Activated CD4-positive, alpha-beta memory T cell treated with anti-CD3 and anti-CD28 coated beads for 36 hours (primary cell): Measurements from ENCODE around the gene JADE2. TPM values are rescaled to one million over a fixed set of nuclear protein-coding genes. Genes with fewer than 3 reads are reported as not detected.
"Not testable (repeated sequence)": the region's sequence is repeated elsewhere in the genome, so short reads cannot be mapped to it uniquely, and the experiment has no call there.

Experiments used
- CTCF ChIA-PET: fragments of 350-600 bp; sonication (Branson Sonifier 250); formaldehyde crosslinking; loops from one replicate; lab custom pipeline; 2021; ENCODE audit warnings: antibody characterized with exemption, inconsistent platforms; lab: Charles Lee
- POLR2A ChIA-PET: fragments of 350-600 bp; sonication (Branson Sonifier 250); formaldehyde crosslinking; loops from one replicate; lab custom pipeline; 2021; ENCODE audit warnings: antibody characterized with exemption; lab: Charles Lee
- DNase-seq: peaks from one replicate; pipeline ENCODE4 v3.0.0-alpha.2; 2020
- H3K27ac Mint-ChIP-seq: one replicate; pipeline ENCODE4 v1.8.0; 2021; ENCODE audit warnings: mixed read lengths
- H3K27me3 Mint-ChIP-seq: one replicate; pipeline ENCODE4 v1.8.0; 2021; ENCODE audit warnings: mixed read lengths
- H3K36me3 Mint-ChIP-seq: one replicate; pipeline ENCODE4 v1.8.0; 2021; ENCODE audit warnings: mixed read lengths
- H3K4me1 Mint-ChIP-seq: one replicate; pipeline ENCODE4 v1.8.0; 2021; ENCODE audit warnings: low read depth, mixed read lengths
- H3K4me3 Mint-ChIP-seq: one replicate; pipeline ENCODE4 v1.8.0; 2021; ENCODE audit warnings: mild to moderate bottlenecking, mixed read lengths
- H3K9me3 Mint-ChIP-seq: one replicate; pipeline ENCODE4 v1.8.0; 2021; ENCODE audit warnings: mixed read lengths
- intact Hi-C: fragments of 100-400 bp; cut with micrococcal nuclease; formaldehyde crosslinking; loops from one replicate; pipeline ENCODE4 v1.15.1; 2023
- total RNA-seq, 2 experiments: library from RNA; stranded (reverse); gene quantifications; one replicate each; pipeline ENCODE4 v1.2.3, GENCODE V29; 2021

JADE2 gene
- total RNA-seq, 2 experiments from 2014 or later, result 79.4 to 81.6 TPM

DNA sequence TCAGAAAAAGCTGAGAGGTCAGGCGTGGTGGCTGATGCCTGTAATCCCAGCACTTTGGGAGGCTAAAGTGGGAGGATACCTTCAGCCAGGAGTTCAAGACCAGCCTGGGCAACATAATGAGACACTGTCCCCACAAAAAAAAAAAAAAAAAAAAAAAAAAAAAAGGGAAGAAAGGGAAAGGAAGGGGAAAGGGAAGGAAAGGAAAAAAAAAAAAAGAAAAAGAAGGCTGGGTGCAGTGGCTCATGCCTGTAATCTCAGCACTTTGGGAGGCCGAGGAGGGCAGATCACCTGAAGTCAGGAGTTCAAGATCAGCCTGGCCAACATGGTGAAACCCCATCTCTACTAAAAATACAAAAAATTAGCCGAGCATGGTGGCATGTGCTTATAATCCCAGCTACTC, 74.3 kb downstream of the JADE2 start:
- not testable (repeated sequence) for H3K27me3 Mint-ChIP-seq

GRCh38 chr5:134600600-134600999, 75.1 kb downstream of the JADE2 start:
- no peaks in the 10 kb centered on the region for H3K27me3 Mint-ChIP-seq
- peaks cover 12% of the 10 kb centered on the region for H3K36me3 Mint-ChIP-seq
- POLR2A ChIA-PET, result no interaction called here
- H3K9me3 Mint-ChIP-seq, result no peaks in the 10 kb centered on the region
- no peak overlapping the region for H3K4me3 Mint-ChIP-seq
- intact Hi-C loops, result loop anchor here (10.0 kb wide), 1 partner anchor 304 kb away; the partner anchor contains the start of gene PCBD2
- H3K4me1 Mint-ChIP-seq, result peaks cover 47% of the 10 kb centered on the region
- CTCF ChIA-PET, result interaction anchor here (6.2 kb wide), 1 partner anchor 13 kb away, joined by 37 read pairs; no protein-coding TSS in a partner anchor
- DNase-seq, result no peak
- no peak overlapping the region for H3K27ac Mint-ChIP-seq

More for the DNA sequence above, 74.3 kb downstream of the JADE2 start:
- peaks cover 49% of the 10 kb centered on the region for H3K4me1 Mint-ChIP-seq
- intact Hi-C loops, result loop anchor here (10.0 kb wide), 1 partner anchor 305 kb away; the partner anchor contains the start of gene PCBD2
- DNase-seq, H3K4me3 Mint-ChIP-seq, POLR2A ChIA-PET, H3K36me3 Mint-ChIP-seq, H3K9me3 Mint-ChIP-seq, H3K27ac Mint-ChIP-seq: not testable (repeated sequence)
- CTCF ChIA-PET, result interaction anchor here (6.2 kb wide), 1 partner anchor 12 kb away, joined by 37 read pairs; no protein-coding TSS in a partner anchor

DNA sequence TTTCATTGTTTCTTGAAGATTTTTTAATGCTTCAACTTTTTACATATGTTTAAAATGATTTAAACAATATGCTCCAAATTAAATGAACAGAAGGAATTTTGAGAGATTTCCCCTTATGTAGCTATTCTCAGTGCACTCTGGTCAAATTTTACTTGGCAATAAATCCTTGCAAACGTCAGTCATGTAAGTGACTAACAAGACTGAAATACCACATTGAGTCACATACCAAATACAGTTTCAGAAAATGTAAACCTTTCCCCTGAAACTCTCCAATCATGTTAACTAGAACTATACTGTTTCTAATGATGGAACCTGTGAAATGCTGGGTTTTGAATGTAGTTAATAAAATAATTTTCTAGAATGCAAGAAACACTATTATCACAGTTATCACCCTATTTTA, 77.6 kb downstream of the JADE2 start:
- DNase-seq, result no peak
- Mint-ChIP-seq H3K4me3 (no peak overlapping the region), H3K9me3 (no peaks in the 10 kb centered on the region), H3K27ac (peak overlapping the region; percentile 45), H3K4me1 (peaks cover 58% of the 10 kb centered on the region), H3K27me3 (no peaks in the 10 kb centered on the region), H3K36me3 (peaks cover 29% of the 10 kb centered on the region)
- intact Hi-C loops, result loop anchor here (1.0 to 10.0 kb wide), 4 partner anchors 8 to 302 kb away; partner anchors contain the start of genes PCBD2 and SEC24A
- CTCF ChIA-PET, result interaction anchor here (1.2 to 5.3 kb wide), 3 partner anchors 16 to 40 kb away, joined by 3 to 39 read pairs (median 4); no protein-coding TSS in a partner anchor
- POLR2A ChIA-PET, result interaction anchor here (1.9 kb wide), 1 partner anchor 377 kb away, joined by 4 read pairs; the partner anchor contains the start of gene PPP2CA

- peaks cover 75% of the 10 kb centered on the region for H3K4me1 Mint-ChIP-seq
- no peak overlapping the region for H3K4me3 Mint-ChIP-seq
- intact Hi-C loops, result loop anchor here (1.0 to 10.0 kb wide), 4 partner anchors 9 to 378 kb away; partner anchors contain the start of genes PCBD2 and PPP2CA
- H3K9me3 Mint-ChIP-seq, result no peaks in the 10 kb centered on the region
- no peaks in the 10 kb centered on the region for H3K27me3 Mint-ChIP-seq
- peak overlapping the region; percentile 71 for H3K27ac Mint-ChIP-seq
- CTCF ChIA-PET, result interaction anchor here (5.3 kb wide), 1 partner anchor 18 kb away, joined by 39 read pairs; no protein-coding TSS in a partner anchor
- DNase-seq, result no peak
- POLR2A ChIA-PET, result interaction anchor here (0.9 to 1.2 kb wide), 4 partner anchors 30 to 315 kb away, joined by 3 to 4 read pairs (median 4); partner anchors contain the start of genes CAMLG and SEC24A
- H3K36me3 Mint-ChIP-seq, result peaks cover 40% of the 10 kb centered on the region
Observed at GRCh38 chr5:134604908-134605307, 79.4 kb downstream of the JADE2 start.

- no peak for DNase-seq
- Mint-ChIP-seq H3K4me3 (no peak overlapping the region), H3K9me3 (no peaks in the 10 kb centered on the region), H3K27me3 (no peaks in the 10 kb centered on the region), H3K4me1 (peaks cover 67% of the 10 kb centered on the region), H3K27ac (no peak overlapping the region), H3K36me3 (peaks cover 49% of the 10 kb centered on the region)
- intact Hi-C loops, result loop anchor here (5.0 to 10.0 kb wide), 3 partner anchors 298 to 379 kb away; partner anchors contain the start of genes PCBD2 and PPP2CA
- ChIA-PET CTCF (interaction anchor here (5.3 kb wide), 1 partner anchor 20 kb away, joined by 39 read pairs; no protein-coding TSS in a partner anchor), POLR2A (interaction anchor here (1.2 kb wide), 1 partner anchor 36 kb away, joined by 4 read pairs; no protein-coding TSS in a partner anchor)
Observed at GRCh38 chr5:134606726-134607125, 81.3 kb downstream of the JADE2 start.

GRCh38 chr5:134608555-134608954, 83.1 kb downstream of the JADE2 start:
- POLR2A ChIA-PET, result interaction anchor here (0.7 to 2.3 kb wide), 8 partner anchors 16 to 431 kb away, joined by 3 to 14 read pairs (median 4); partner anchors contain the start of genes CAMLG, DDX46 and SEC24A
- H3K4me3 Mint-ChIP-seq, result peak overlapping the region; percentile 52

DNA sequence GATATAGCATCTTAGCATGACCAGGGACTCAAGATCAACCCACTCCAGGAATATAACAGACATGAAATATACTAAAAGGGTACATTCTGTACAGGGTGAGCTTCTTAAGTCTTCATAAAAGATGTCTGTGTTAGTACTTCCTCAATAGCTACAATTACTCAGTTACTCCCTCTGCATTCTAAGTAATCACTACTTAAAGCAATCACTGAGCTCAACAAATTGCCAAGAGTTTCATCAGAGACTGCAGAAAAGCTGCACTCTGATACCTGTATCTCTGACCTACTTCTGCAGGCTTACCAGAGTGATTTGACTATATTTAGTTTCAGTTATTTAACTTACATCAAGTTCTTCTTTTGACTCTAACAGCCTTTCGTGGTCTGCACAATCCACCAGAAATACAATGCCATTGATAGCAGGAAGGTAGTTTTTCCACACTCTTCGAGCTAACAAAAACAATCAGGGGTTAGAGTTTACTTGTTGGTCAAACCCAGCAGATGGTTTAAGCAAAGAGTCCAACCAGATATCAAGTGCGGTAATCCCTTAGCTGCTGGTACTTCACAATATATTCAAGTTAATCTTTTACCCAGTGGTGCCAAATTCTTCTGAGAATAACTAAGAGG, 83.9 kb downstream of the JADE2 start:
- intact Hi-C loops, result loop anchor here (1.0 to 10.0 kb wide), 6 partner anchors 15 to 382 kb away; partner anchors contain the start of genes CAMLG, PCBD2, PPP2CA and SEC24A
- POLR2A ChIA-PET, result interaction anchor here (1.1 to 2.3 kb wide), 5 partner anchors 22 to 432 kb away, joined by 3 to 14 read pairs (median 7); partner anchors contain the start of genes DDX46 and SEC24A
- Mint-ChIP-seq H3K27me3 (no peaks in the 10 kb centered on the region), H3K9me3 (no peaks in the 10 kb centered on the region), H3K36me3 (peaks cover 58% of the 10 kb centered on the region), H3K27ac (peak overlapping the region; percentile 97), H3K4me3 (peak overlapping the region; percentile 52), H3K4me1 (peaks cover 54% of the 10 kb centered on the region)
- peak; percentile 19 for DNase-seq
- CTCF ChIA-PET, result interaction anchor here (1.2 to 3.8 kb wide), 4 partner anchors 22 to 149 kb away, joined by 3 to 37 read pairs (median 6); partner anchors contain the start of gene DDX46

More at GRCh38 chr5:134608555-134608954, 83.1 kb downstream of the JADE2 start:
- intact Hi-C loops, result loop anchor here (1.0 to 10.0 kb wide), 6 partner anchors 14 to 381 kb away; partner anchors contain the start of genes CAMLG, PCBD2, PPP2CA and SAR1B
- H3K4me1 Mint-ChIP-seq, result peaks cover 54% of the 10 kb centered on the region
- no peaks in the 10 kb centered on the region for H3K9me3 Mint-ChIP-seq
- peaks cover 53% of the 10 kb centered on the region for H3K36me3 Mint-ChIP-seq
- CTCF ChIA-PET, result interaction anchor here (0.7 to 3.8 kb wide), 7 partner anchors 13 to 489 kb away, joined by 3 to 37 read pairs (median 4); no protein-coding TSS in a partner anchor
- H3K27me3 Mint-ChIP-seq, result no peaks in the 10 kb centered on the region
- DNase-seq, result no peak
- H3K27ac Mint-ChIP-seq, result peak overlapping the region; percentile 97

DNA sequence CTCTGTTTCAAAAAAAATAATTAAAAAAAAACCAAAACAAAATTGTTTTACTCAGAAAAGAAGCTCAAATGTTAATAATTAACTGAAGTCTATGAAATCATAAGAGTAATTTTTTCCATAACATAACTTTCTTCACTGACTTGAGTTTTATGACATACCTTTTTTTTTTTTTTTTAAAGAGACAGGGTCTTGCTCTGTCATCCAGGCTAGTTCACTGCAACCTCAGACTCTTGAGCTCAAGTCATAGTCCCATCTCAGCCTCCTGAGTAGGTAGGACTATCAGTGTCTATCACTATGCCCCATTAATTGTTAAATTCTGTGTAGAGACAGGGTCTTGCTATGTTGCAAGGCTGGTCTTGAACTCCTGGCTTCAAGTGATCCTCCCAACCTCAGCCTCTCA, 85.3 kb downstream of the JADE2 start:
- CTCF ChIA-PET, result interaction anchor here (3.8 kb wide), 1 partner anchor 24 kb away, joined by 37 read pairs; no protein-coding TSS in a partner anchor
- no peak for DNase-seq
- no peaks in the 10 kb centered on the region for H3K27me3 Mint-ChIP-seq
- peaks cover 46% of the 10 kb centered on the region for H3K4me1 Mint-ChIP-seq
- peak overlapping the region; percentile 39 for H3K27ac Mint-ChIP-seq
- POLR2A ChIA-PET, result interaction anchor here (0.6 kb wide), 1 partner anchor 385 kb away, joined by 5 read pairs; no protein-coding TSS in a partner anchor
- H3K9me3 Mint-ChIP-seq, result no peaks in the 10 kb centered on the region
- intact Hi-C loops, result no loop called here
- peaks cover 55% of the 10 kb centered on the region for H3K36me3 Mint-ChIP-seq
- H3K4me3 Mint-ChIP-seq, result no peak overlapping the region

DNA sequence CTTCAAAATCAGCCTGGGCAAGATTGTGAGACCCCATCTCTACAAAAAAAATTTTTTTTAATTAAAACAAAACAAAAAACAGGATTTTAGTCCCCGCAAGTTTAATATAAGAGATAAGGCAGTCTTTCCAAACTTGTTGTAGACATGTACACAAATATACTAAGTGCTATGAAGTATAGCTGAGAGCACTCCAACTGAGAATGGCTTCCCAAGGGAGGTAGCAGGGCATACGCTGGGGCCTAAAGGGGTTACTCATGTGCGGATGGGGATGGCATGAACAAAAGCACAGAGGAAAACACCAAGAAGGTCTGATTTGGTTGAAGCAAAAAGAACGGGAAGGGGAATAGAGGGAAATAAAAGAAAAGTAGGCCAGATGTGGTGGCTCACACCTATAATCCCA, 86.0 kb downstream of the JADE2 start:
- Mint-ChIP-seq H3K36me3 (peaks cover 51% of the 10 kb centered on the region), H3K4me1 (peaks cover 45% of the 10 kb centered on the region), H3K27ac (peak overlapping the region; percentile 39), H3K9me3 (no peaks in the 10 kb centered on the region), H3K4me3 (no peak overlapping the region), H3K27me3 (no peaks in the 10 kb centered on the region)
- intact Hi-C loops, result no loop called here
- ChIA-PET POLR2A (no interaction called here), CTCF (no interaction called here)
- no peak for DNase-seq

DNA sequence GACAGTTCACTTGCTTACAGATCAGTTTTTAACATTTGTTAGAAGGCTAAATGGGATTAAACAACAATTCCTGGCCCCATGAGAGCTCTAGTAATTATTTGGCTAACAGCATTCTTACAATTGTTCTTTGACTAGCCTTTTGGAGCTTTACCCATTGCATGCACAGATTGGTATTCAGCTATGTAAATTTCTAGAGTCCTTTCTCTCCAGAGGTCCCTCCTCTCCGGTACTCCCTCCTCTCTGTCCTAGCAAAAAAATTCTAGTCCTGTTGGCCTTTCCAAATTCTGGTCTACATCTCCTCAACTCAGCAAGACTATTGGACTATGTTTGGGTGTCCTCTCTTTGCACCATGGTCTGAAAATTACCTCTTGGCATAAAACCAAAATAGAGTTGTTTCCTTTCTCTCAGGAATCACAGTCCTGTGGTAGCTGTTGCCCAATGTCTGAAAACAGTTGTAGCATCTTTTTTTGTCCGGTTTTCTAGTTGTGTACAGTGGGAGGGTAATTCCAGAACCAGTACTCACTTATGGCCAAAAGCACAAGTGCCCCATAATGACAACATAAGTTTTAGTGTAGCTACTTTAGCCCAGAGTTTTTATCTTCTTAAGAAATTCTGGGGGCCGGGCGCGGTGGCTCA, 89.1 kb downstream of the JADE2 start:
- H3K9me3 Mint-ChIP-seq, result no peaks in the 10 kb centered on the region
- H3K4me1 Mint-ChIP-seq, result peaks cover 21% of the 10 kb centered on the region
- peak overlapping the region; percentile 33 for H3K27ac Mint-ChIP-seq
- ChIA-PET POLR2A (interaction anchor here (1.1 kb wide), 2 partner anchors 12 kb away, joined by 4 to 5 read pairs; no protein-coding TSS in a partner anchor), CTCF (interaction anchor here (1.9 kb wide), 1 partner anchor 27 kb away, joined by 9 read pairs; no protein-coding TSS in a partner anchor)
- intact Hi-C loops, result loop anchor here (1.0 kb wide), 1 partner anchor 9 kb away; no protein-coding TSS in a partner anchor
- H3K36me3 Mint-ChIP-seq, result peaks cover 35% of the 10 kb centered on the region
- H3K27me3 Mint-ChIP-seq, result no peaks in the 10 kb centered on the region
- no peak overlapping the region for H3K4me3 Mint-ChIP-seq
- no peak for DNase-seq

DNA sequence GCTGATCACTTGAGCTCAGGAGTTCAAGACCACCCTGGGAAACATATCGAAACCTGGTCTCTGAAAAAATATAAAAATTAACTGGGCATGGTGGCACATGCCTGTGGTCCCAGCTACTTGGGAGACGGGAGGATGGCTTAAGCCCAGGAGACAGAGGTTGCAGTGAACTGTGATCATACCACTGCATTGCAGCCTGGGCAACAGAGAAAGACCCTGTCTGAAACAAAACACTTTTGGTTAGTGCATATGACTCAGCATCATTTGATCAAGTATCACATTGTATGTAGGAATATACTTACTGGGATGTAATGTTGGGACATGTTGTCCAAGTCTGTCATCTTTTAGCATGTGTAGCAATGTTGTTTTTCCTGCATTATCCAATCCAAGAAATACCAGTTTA, 95.2 kb downstream of the JADE2 start:
- Mint-ChIP-seq H3K4me1 (peaks cover 15% of the 10 kb centered on the region), H3K27ac (no peak overlapping the region), H3K27me3 (no peaks in the 10 kb centered on the region), H3K4me3 (no peak overlapping the region), H3K9me3 (no peaks in the 10 kb centered on the region), H3K36me3 (peaks cover 25% of the 10 kb centered on the region)
- no peak for DNase-seq
- POLR2A ChIA-PET, result no interaction called here
- CTCF ChIA-PET, result interaction anchor here (0.6 to 1.0 kb wide), 2 partner anchors 12 to 33 kb away, joined by 4 to 5 read pairs; no protein-coding TSS in a partner anchor
- intact Hi-C loops, result no loop called here
